Activated B cell treated with CpG ODN at 0.5 μM for 24 hours (primary cell): Measurements from ENCODE around the gene LHX1. TPM values are rescaled to one million over a fixed set of nuclear protein-coding genes. Genes with fewer than 3 reads are reported as not detected.

ENCODE experiments used
- ATAC-seq: fragments of 200-7000 bp; cut with Tn5 transposase; one replicate; pipeline ENCODE4 v1.10.0; 2021; ENCODE audit warnings: low read depth, mild to moderate bottlenecking, moderate library complexity
- CTCF ChIA-PET: fragments of 350-600 bp; sonication (Branson Sonifier 250); formaldehyde crosslinking; loops from one replicate; lab custom pipeline; 2021; ENCODE audit warnings: antibody characterized with exemption; lab: Charles Lee
- POLR2A ChIA-PET: fragments of 350-600 bp; sonication (Branson Sonifier 250); formaldehyde crosslinking; loops from one replicate; lab custom pipeline; 2021; ENCODE audit warnings: antibody characterized with exemption; lab: Charles Lee
- DNase-seq: peaks from one replicate; pipeline ENCODE4 v3.0.0; 2022
- H3K27ac Mint-ChIP-seq: one replicate; pipeline ENCODE4 v1.8.0; 2020; ENCODE audit warnings: mixed read lengths
- H3K27me3 Mint-ChIP-seq: one replicate; pipeline ENCODE4 v1.8.0; 2021; ENCODE audit warnings: mixed read lengths
- H3K36me3 Mint-ChIP-seq: one replicate; pipeline ENCODE4 v1.8.0; 2021; ENCODE audit warnings: low read depth, mixed read lengths
- H3K4me1 Mint-ChIP-seq: one replicate; pipeline ENCODE4 v1.8.0; 2021; ENCODE audit warnings: mixed read lengths
- H3K4me3 Mint-ChIP-seq: one replicate; pipeline ENCODE4 v1.8.0; 2020; ENCODE audit warnings: mild to moderate bottlenecking, mixed read lengths
- H3K9me3 Mint-ChIP-seq: one replicate; pipeline ENCODE4 v1.8.0; 2020; ENCODE audit warnings: mixed read lengths
- intact Hi-C: fragments of 100-400 bp; cut with micrococcal nuclease; formaldehyde crosslinking; loops from one replicate; pipeline ENCODE4 v1.15.1; 2024
- total RNA-seq: library from RNA; stranded (reverse); gene quantifications from 2 replicates; pipeline ENCODE4 v1.2.3, GENCODE V29; 2022
- TF ChIP-seq, protein P1 (sequence below): fragments of 200-600 bp; IDR thresholded peaks from one replicate; pipeline ENCODE4 v1.8.0; 2022; ENCODE audit warnings: antibody characterized with exemption, mild to moderate bottlenecking

LHX1 gene
- total RNA-seq, 1 donor from 2014 or later, result not detected

DNA sequence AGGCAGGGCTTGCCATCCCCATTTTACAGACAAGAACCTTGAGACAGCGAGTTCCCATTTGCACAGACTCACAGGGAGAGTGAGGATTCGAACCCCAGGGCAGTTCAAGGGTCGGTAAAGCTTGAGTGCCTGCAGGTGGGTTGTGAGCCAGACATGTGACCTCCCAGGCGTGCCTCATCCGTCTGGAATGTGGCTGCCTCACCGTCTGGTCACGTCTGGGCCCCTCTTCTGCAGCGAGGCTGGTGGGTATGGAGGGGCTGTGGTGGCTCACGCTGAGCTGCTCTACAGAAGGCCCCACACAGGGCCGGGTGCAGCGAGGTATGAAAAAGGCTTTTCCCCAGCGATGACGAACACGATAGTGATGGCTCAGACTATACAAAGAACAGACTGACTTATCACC, 35.8 kb upstream of the LHX1 start:
- intact Hi-C loops, result no loop called here
- no peak overlapping the region for H3K27ac Mint-ChIP-seq
- no peaks in the 10 kb centered on the region for H3K36me3 Mint-ChIP-seq
- peaks cover 23% of the 10 kb centered on the region for H3K27me3 Mint-ChIP-seq
- H3K4me1 Mint-ChIP-seq, result no peaks in the 10 kb centered on the region
- ATAC-seq (no peak), DNase-seq (no peak)
- CTCF ChIA-PET, result no interaction called here
- POLR2A ChIA-PET, result no interaction called here
- no peaks in the 10 kb centered on the region for H3K9me3 Mint-ChIP-seq
- TF ChIP-seq, protein P1, sequence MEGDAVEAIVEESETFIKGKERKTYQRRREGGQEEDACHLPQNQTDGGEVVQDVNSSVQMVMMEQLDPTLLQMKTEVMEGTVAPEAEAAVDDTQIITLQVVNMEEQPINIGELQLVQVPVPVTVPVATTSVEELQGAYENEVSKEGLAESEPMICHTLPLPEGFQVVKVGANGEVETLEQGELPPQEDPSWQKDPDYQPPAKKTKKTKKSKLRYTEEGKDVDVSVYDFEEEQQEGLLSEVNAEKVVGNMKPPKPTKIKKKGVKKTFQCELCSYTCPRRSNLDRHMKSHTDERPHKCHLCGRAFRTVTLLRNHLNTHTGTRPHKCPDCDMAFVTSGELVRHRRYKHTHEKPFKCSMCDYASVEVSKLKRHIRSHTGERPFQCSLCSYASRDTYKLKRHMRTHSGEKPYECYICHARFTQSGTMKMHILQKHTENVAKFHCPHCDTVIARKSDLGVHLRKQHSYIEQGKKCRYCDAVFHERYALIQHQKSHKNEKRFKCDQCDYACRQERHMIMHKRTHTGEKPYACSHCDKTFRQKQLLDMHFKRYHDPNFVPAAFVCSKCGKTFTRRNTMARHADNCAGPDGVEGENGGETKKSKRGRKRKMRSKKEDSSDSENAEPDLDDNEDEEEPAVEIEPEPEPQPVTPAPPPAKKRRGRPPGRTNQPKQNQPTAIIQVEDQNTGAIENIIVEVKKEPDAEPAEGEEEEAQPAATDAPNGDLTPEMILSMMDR, result no peak
- H3K4me3 Mint-ChIP-seq, result no peak overlapping the region

DNA sequence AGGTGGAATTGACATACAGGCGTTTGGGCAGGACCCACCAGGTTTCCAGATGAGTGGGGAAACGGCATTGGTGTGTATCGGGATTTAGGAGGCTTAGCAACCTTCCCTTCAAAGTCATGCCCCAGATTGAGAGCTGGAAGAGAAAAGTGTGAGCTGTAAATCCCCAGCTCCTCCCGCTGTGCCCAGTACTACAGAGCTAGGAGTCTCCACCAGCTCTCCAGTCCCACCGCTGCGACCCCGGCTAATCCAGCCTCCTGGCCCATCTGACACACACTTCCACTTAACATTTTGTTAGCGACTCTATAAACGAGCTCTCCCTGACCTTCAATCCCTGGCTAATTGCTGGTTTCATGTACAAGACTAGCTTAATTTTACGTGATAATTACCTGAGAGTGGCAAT, 29.9 kb upstream of the LHX1 start:
- ATAC-seq, result no peak
- no peak for DNase-seq
- intact Hi-C loops, result no loop called here
- no peaks in the 10 kb centered on the region for H3K36me3 Mint-ChIP-seq
- no peak overlapping the region for H3K4me3 Mint-ChIP-seq
- TF ChIP-seq, protein P1, result no peak
- ChIA-PET POLR2A (no interaction called here), CTCF (no interaction called here)
- peaks cover 18% of the 10 kb centered on the region for H3K27me3 Mint-ChIP-seq
- H3K9me3 Mint-ChIP-seq, result no peaks in the 10 kb centered on the region
- H3K27ac Mint-ChIP-seq, result no peak overlapping the region
- H3K4me1 Mint-ChIP-seq, result no peaks in the 10 kb centered on the region

- CTCF ChIA-PET, result no interaction called here
- TF ChIP-seq, protein P1, result no peak
- DNase-seq (no peak), ATAC-seq (no peak)
- POLR2A ChIA-PET, result no interaction called here
- H3K27me3 Mint-ChIP-seq, result peaks cover 20% of the 10 kb centered on the region
- no peak overlapping the region for H3K27ac Mint-ChIP-seq
- no peaks in the 10 kb centered on the region for H3K9me3 Mint-ChIP-seq
- intact Hi-C loops, result no loop called here
- no peaks in the 10 kb centered on the region for H3K4me1 Mint-ChIP-seq
- no peak overlapping the region for H3K4me3 Mint-ChIP-seq
- no peaks in the 10 kb centered on the region for H3K36me3 Mint-ChIP-seq
Measured at GRCh38 chr17:36910513-36910912, 26.8 kb upstream of the LHX1 start.

- DNase-seq (no peak), ATAC-seq (no peak)
- Mint-ChIP-seq H3K27ac (no peak overlapping the region), H3K4me3 (no peak overlapping the region), H3K36me3 (no peaks in the 10 kb centered on the region), H3K4me1 (no peaks in the 10 kb centered on the region), H3K27me3 (peaks cover 22% of the 10 kb centered on the region), H3K9me3 (no peaks in the 10 kb centered on the region)
- intact Hi-C loops, result no loop called here
- POLR2A ChIA-PET, result no interaction called here
- CTCF ChIA-PET, result no interaction called here
- TF ChIP-seq, protein P1, result no peak
Measured at GRCh38 chr17:36911001-36911400, 26.3 kb upstream of the LHX1 start.

GRCh38 chr17:36913132-36913531, 24.1 kb upstream of the LHX1 start:
- H3K27me3 Mint-ChIP-seq, result peaks cover 22% of the 10 kb centered on the region
- H3K36me3 Mint-ChIP-seq, result no peaks in the 10 kb centered on the region
- DNase-seq (no peak), ATAC-seq (no peak)
- H3K9me3 Mint-ChIP-seq, result no peaks in the 10 kb centered on the region
- CTCF ChIA-PET, result no interaction called here
- TF ChIP-seq, protein P1, result no peak
- POLR2A ChIA-PET, result no interaction called here
- no peaks in the 10 kb centered on the region for H3K4me1 Mint-ChIP-seq
- no peak overlapping the region for H3K4me3 Mint-ChIP-seq
- intact Hi-C loops, result no loop called here
- no peak overlapping the region for H3K27ac Mint-ChIP-seq
